Fibroblast of villous mesenchyme (primary cell): Measurements from ENCODE around the gene ZNF541. TPM values are rescaled to one million over a fixed set of nuclear protein-coding genes. Genes with fewer than 3 reads are reported as not detected.
"Not testable (repeated sequence)": the region's sequence is repeated elsewhere in the genome, so short reads cannot be mapped to it uniquely, and the experiment has no call there.

Experiments
- DNase-seq: peaks from one replicate; pipeline ENCODE4 v3.0.0-alpha.2; 2010; ENCODE audit warnings: low read depth
- H3K4me3 ChIP-seq: 2 replicates; pipeline ENCODE4 v1.5.1; 2011; ENCODE audit warnings: low read depth, mild to moderate bottlenecking, low read length
- CTCF ChIP-seq: IDR thresholded peaks from 2 replicates; pipeline ENCODE4 v1.5.1; 2012; ENCODE audit warnings: low read depth, mild to moderate bottlenecking, low read length; ENCODE audit not compliant: insufficient read depth
- total RNA-seq: library from RNA; depleted of rRNA; stranded (reverse); fragments of >200 nt; gene quantifications from 2 replicates; pipeline ENCODE4 v1.2.3, GENCODE V29; 2012

The ZNF541 gene
- total RNA-seq, 1 donor, result under 0.01 TPM

- H3K4me3 ChIP-seq, result peak overlapping the region; percentile 90
- peak; percentile 94 for DNase-seq
- peak; percentile 29 for TF ChIP-seq CTCF
These were observed 35.3 kb upstream of the ZNF541 start for GRCh38 chr19:47608074-47608918.

- TF ChIP-seq CTCF, result no peak
- DNase-seq, result no peak
- peak overlapping the region; percentile 90 for H3K4me3 ChIP-seq
These were observed 34.7 kb upstream of the ZNF541 start for GRCh38 chr19:47607564-47608073.

- H3K4me3 ChIP-seq, result no peak overlapping the region
- TF ChIP-seq CTCF, result no peak
These were observed 31.0 kb upstream of the ZNF541 start for GRCh38 chr19:47603706-47604565.

GRCh38 chr19:47601180-47601904 lies 28.4 kb upstream of the ZNF541 start:
- H3K4me3 ChIP-seq, result peak overlapping the region; percentile 68
- DNase-seq, result no peak

More at GRCh38 chr19:47603706-47604565, 31.0 kb upstream of the ZNF541 start:
- DNase-seq, result no peak

GRCh38 chr19:47600246-47601179 lies 27.6 kb upstream of the ZNF541 start:
- H3K4me3 ChIP-seq, result peak overlapping the region; percentile 68
- peak; percentile 99 for DNase-seq
- TF ChIP-seq CTCF, result no peak

More at GRCh38 chr19:47601180-47601904, 28.4 kb upstream of the ZNF541 start:
- no peak for TF ChIP-seq CTCF

- H3K4me3 ChIP-seq, result peak overlapping the region; percentile 59
- not testable (repeated sequence) for DNase-seq
These were observed 26.8 kb upstream of the ZNF541 start for GRCh38 chr19:47599671-47600245.
